ENCODE results near the gene MYH9. TPM values are rescaled to one million over a fixed set of nuclear protein-coding genes. Genes with fewer than 3 reads are reported as not detected.
A peak's percentile ranks its signal among the peaks of the same experiment; 100 is the strongest.
"Not testable (repeated sequence)": the region's sequence is repeated elsewhere in the genome, so short reads cannot be mapped to it uniquely, and the experiment has no call there.

The MYH9 gene
- total RNA-seq, 1 donor from 2014 or later, result 378 TPM

GRCh38 chr22:36274531-36274930, 113.2 kb downstream of the MYH9 start:
- H3K4me3 ChIP-seq (ENCODE audit: low read depth, low read length), result no peak overlapping the region
- FAIRE-seq, result no peak
- TF ChIP-seq CTCF (IDR thresholded peaks at IDR 0.05; ENCODE audit: insufficient read depth, low read length, severe bottlenecking), result no peak
- peak; percentile 22 for DNase-seq (ENCODE audit: low read depth)
- no peaks in the 10 kb centered on the region for H3K27me3 ChIP-seq (ENCODE audit: control insufficient read depth, insufficient read depth, low read length)
- no peaks in the 10 kb centered on the region for H3K36me3 ChIP-seq (ENCODE audit: control insufficient read depth, insufficient read depth, low read length)

DNA sequence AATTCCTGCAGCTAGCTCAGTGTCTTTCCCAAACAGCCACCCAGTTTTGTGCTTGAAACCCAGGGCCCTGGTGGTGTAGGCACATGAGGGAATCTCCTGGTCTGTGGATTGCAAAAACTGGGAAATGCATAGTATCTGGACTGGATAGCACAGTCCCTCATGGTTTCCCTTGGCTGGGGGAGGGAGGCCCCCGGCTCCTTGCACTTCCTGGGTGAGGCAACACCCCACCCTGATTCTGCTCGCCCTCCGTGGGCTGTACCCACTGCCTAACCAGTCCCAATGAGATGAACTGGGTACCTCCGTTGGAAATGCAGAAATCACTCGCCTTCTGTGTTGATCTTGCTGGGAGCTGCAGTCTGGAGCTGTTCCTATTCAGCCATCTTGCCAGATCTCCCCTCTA, 115.8 kb downstream of the MYH9 start:
- FAIRE-seq; DNase-seq (ENCODE audit: low read depth); H3K27me3 ChIP-seq (ENCODE audit: control insufficient read depth, insufficient read depth, low read length); H3K36me3 ChIP-seq (ENCODE audit: control insufficient read depth, insufficient read depth, low read length); H3K4me3 ChIP-seq (ENCODE audit: low read depth, low read length): not testable (repeated sequence)

DNA sequence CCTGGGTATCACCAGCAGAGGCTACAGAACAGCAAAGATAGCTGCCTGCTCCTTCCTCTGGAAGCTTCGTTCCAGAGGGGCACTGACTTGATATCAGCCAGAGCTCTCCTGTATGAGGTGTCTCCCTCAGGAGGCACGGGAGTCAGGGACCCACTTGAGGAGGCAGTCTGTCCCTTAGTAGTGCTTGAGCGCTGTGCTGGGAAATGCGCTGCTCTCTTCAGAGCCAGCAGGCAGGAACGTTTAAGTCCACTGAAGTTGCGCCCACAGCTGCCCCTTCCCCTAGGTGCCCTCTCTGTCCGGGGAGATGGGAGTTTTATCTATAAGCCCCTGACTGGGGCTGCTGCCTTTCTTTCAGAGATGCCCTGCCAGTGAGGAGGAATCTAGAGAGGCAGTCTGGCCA, 116.5 kb downstream of the MYH9 start:
- not testable (repeated sequence) for H3K27me3 ChIP-seq (ENCODE audit: control insufficient read depth, insufficient read depth, low read length); DNase-seq (ENCODE audit: low read depth); H3K36me3 ChIP-seq (ENCODE audit: control insufficient read depth, insufficient read depth, low read length); H3K4me3 ChIP-seq (ENCODE audit: low read depth, low read length); FAIRE-seq

DNA sequence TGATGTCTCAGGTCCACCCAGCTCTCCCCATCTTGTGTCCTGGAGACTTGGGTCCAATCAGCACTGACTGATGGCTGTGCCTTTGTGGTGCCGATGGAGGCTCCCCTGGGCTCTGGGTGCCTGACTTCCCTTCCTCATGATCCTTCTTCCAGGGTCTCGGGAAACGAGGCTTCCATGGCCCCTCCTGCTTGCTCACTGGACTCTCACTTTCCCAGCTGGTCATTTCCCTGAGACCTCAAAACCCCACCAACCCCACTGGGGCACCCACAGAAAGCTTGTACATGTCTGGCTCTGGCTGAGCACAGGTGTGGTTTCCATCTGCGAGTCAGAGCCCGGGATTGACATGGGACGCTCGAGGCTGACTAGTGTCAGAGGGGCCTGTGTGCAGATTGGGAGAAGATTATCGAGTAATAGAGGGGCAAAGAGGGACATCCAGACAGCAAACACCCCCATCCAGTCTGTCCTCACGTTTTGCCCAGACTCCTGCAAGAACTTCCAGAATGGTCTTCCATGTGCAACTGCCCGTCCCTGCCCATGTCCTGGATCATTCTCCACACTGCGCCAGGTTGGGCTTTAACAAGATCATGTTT, 119.8 kb downstream of the MYH9 start:
- Histone ChIP-seq H3K27me3 (ENCODE audit: control insufficient read depth, insufficient read depth, low read length) (no peaks in the 10 kb centered on the region), H3K36me3 (ENCODE audit: control insufficient read depth, insufficient read depth, low read length) (no peaks in the 10 kb centered on the region), H3K4me3 (ENCODE audit: low read depth, low read length) (no peak overlapping the region)
- DNase-seq (ENCODE audit: low read depth) (no peak), FAIRE-seq (no peak)
- TF ChIP-seq CTCF (IDR thresholded peaks at IDR 0.05; ENCODE audit: insufficient read depth, low read length, severe bottlenecking), result no peak

- no peak for TF ChIP-seq CTCF (IDR thresholded peaks at IDR 0.05; ENCODE audit: insufficient read depth, low read length, severe bottlenecking)
- FAIRE-seq (no peak), DNase-seq (ENCODE audit: low read depth) (no peak)
Measured at GRCh38 chr22:36267058-36267457, 120.7 kb downstream of the MYH9 start.

DNA sequence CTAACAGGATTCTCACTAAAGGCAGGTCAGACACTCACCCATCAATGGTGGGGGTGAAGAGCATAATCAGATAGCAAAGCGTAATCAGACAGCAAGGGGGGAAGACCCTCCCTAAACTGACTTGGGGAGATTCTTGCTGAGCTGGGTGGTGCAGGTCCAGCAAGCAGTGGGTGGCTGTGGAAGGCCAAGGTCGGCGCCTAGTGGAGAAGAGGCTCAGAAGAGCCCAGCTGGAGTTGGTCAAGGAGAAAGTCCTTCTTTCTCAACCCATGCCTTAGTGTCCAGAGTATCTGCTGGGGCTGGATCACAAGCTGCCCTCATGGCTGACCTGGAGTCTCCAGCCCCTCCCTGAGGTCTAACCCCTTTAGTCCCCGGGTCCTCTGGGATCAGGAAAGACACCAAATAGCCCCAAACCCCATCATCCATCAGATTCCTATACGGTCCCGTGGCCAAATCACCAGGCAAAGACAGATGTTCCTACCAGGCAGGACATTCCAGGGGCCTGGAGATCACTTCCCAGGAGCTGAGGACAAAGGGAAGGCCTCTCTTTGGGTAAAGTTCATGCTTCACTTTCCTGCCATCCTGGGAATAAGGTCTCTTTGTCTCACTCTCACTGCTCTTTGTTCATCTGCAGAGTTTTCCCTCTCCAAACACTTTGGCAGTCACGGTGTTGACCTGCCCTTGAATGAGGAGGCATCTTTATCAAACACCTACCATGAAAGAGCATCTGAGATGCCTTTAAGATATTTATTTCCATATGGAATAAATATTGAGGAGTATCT, 123.7 kb downstream of the MYH9 start:
- FAIRE-seq, result peak; percentile 86
- DNase-seq (ENCODE audit: low read depth); H3K27me3 ChIP-seq (ENCODE audit: control insufficient read depth, insufficient read depth, low read length); H3K36me3 ChIP-seq (ENCODE audit: control insufficient read depth, insufficient read depth, low read length); H3K4me3 ChIP-seq (ENCODE audit: low read depth, low read length): not testable (repeated sequence)

More at GRCh38 chr22:36267058-36267457, 120.7 kb downstream of the MYH9 start:
- no peaks in the 10 kb centered on the region for H3K27me3 ChIP-seq (ENCODE audit: control insufficient read depth, insufficient read depth, low read length)
- H3K36me3 ChIP-seq (ENCODE audit: control insufficient read depth, insufficient read depth, low read length), result no peaks in the 10 kb centered on the region
- no peak overlapping the region for H3K4me3 ChIP-seq (ENCODE audit: low read depth, low read length)

DNA sequence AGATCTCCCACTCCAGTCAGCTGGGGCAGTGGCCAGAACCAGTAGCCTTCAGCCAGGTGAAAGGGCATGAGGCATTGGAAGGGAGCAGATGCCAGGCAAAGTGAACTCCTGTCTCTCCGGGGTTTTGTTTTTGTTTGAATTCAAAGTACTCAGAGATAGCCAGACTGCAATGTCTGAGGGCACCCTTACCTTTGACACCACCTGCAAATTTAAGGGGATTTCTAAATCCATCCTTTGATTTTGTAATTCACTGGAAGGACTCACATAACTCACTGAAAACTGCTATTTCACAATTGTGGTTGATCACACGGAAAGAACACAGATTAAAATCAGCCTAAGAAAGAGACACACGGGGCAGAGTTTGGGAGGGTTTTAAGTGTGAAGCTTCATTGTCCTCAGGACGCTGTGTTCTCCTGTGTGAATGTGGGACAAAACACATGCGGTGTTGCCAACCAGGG, 124.5 kb downstream of the MYH9 start:
- H3K27me3 ChIP-seq (ENCODE audit: control insufficient read depth, insufficient read depth, low read length); H3K36me3 ChIP-seq (ENCODE audit: control insufficient read depth, insufficient read depth, low read length); DNase-seq (ENCODE audit: low read depth); H3K4me3 ChIP-seq (ENCODE audit: low read depth, low read length): not testable (repeated sequence)
- peak; percentile 43 for FAIRE-seq

- peak; percentile 80 for FAIRE-seq
- not testable (repeated sequence) for DNase-seq (ENCODE audit: low read depth); H3K4me3 ChIP-seq (ENCODE audit: low read depth, low read length); H3K27me3 ChIP-seq (ENCODE audit: control insufficient read depth, insufficient read depth, low read length); H3K36me3 ChIP-seq (ENCODE audit: control insufficient read depth, insufficient read depth, low read length)
Measured at GRCh38 chr22:36262307-36262706, 125.5 kb downstream of the MYH9 start.

GRCh38 chr22:36261675-36262074, 126.1 kb downstream of the MYH9 start:
- peak; percentile 99 for FAIRE-seq
- H3K36me3 ChIP-seq (ENCODE audit: control insufficient read depth, insufficient read depth, low read length); H3K4me3 ChIP-seq (ENCODE audit: low read depth, low read length); DNase-seq (ENCODE audit: low read depth); H3K27me3 ChIP-seq (ENCODE audit: control insufficient read depth, insufficient read depth, low read length): not testable (repeated sequence)

Measured in bronchial epithelial cell (primary cell).